ENCODE measurements around the gene CNTN1. TPM values are rescaled to one million over a fixed set of nuclear protein-coding genes. Genes with fewer than 3 reads are reported as not detected.

The CNTN1 gene
- total RNA-seq, 2 donors from 2014 or later, result 16.3 to 33.6 TPM

GRCh38 chr12:40646456-40646855 is 45.8 kb upstream of the CNTN1 start:
- Histone ChIP-seq H3K4me3 (no peak overlapping the region), H3K36me3 (no peaks in the 10 kb centered on the region), H3K27me3 (replicated peaks; ENCODE audit: insufficient read depth) (no peaks in the 10 kb centered on the region), H3K9me3 (no peaks in the 10 kb centered on the region), H3K27ac (no peak overlapping the region), H3K4me1 (replicated peaks) (no peaks in the 10 kb centered on the region)
- 2% methylated on average over 1 of the region's 1 CpG for WGBS
- TF ChIP-seq POLR2AphosphoS5 (IDR thresholded peaks at IDR 0.05) (no peak), POLR2A (IDR thresholded peaks at IDR 0.05) (no peak), CTCF (IDR thresholded peaks at IDR 0.05) (no peak)
- DNase-seq (ENCODE audit: low spot score), result no peak
- intact Hi-C loops (cut with DNase I), result no loop called here

- H3K27ac ChIP-seq, result no peak overlapping the region
- no peak overlapping the region for H3K4me3 ChIP-seq
- no peaks in the 10 kb centered on the region for H3K4me1 ChIP-seq (replicated peaks)
- H3K36me3 ChIP-seq, result no peaks in the 10 kb centered on the region
- TF ChIP-seq POLR2AphosphoS5 (IDR thresholded peaks at IDR 0.05), result no peak
- no peaks in the 10 kb centered on the region for H3K9me3 ChIP-seq
- no peak for DNase-seq (ENCODE audit: low spot score)
- intact Hi-C loops (cut with DNase I), result no loop called here
- H3K27me3 ChIP-seq (replicated peaks; ENCODE audit: insufficient read depth), result no peaks in the 10 kb centered on the region
Measured at GRCh38 chr12:40646911-40647310, 45.3 kb upstream of the CNTN1 start.

GRCh38 chr12:40647651-40648050 is 44.6 kb upstream of the CNTN1 start:
- no peaks in the 10 kb centered on the region for H3K36me3 ChIP-seq
- H3K27ac ChIP-seq, result no peak overlapping the region
- no peak overlapping the region for H3K4me3 ChIP-seq
- intact Hi-C loops (cut with DNase I), result no loop called here
- H3K4me1 ChIP-seq (replicated peaks), result no peaks in the 10 kb centered on the region
- H3K9me3 ChIP-seq, result no peaks in the 10 kb centered on the region
- 83% methylated on average over 2 of the region's 2 CpGs for WGBS
- no peaks in the 10 kb centered on the region for H3K27me3 ChIP-seq (replicated peaks; ENCODE audit: insufficient read depth)
- no peak for DNase-seq (ENCODE audit: low spot score)
- no peak for TF ChIP-seq CTCF (IDR thresholded peaks at IDR 0.05)
- TF ChIP-seq POLR2A (IDR thresholded peaks at IDR 0.05), result no peak
- no peak for TF ChIP-seq POLR2AphosphoS5 (IDR thresholded peaks at IDR 0.05)

- intact Hi-C loops (cut with DNase I), result no loop called here
- H3K27ac ChIP-seq, result no peak overlapping the region
- WGBS, result 70% methylated on average over 1 of the region's 1 CpG
Measured at GRCh38 chr12:40648519-40648918, 43.7 kb upstream of the CNTN1 start.

GRCh38 chr12:40650038-40650704 is 42.1 kb upstream of the CNTN1 start:
- H3K9me3 ChIP-seq, result no peaks in the 10 kb centered on the region
- no peak for TF ChIP-seq CTCF (IDR thresholded peaks at IDR 0.05)
- no peak for TF ChIP-seq POLR2AphosphoS5 (IDR thresholded peaks at IDR 0.05)
- TF ChIP-seq POLR2A (IDR thresholded peaks at IDR 0.05), result no peak
- H3K4me3 ChIP-seq, result no peak overlapping the region
- DNase-seq (ENCODE audit: low spot score), result no peak
- no peaks in the 10 kb centered on the region for H3K27me3 ChIP-seq (replicated peaks; ENCODE audit: insufficient read depth)
- H3K4me1 ChIP-seq (replicated peaks), result no peaks in the 10 kb centered on the region
- intact Hi-C loops (cut with DNase I), result no loop called here
- H3K36me3 ChIP-seq, result no peaks in the 10 kb centered on the region
- H3K27ac ChIP-seq, result no peak overlapping the region
- WGBS, result 85% methylated on average over 1 of the region's 1 CpG

More at GRCh38 chr12:40648519-40648918, 43.7 kb upstream of the CNTN1 start:
- DNase-seq (ENCODE audit: low spot score), result no peak
- TF ChIP-seq POLR2AphosphoS5 (IDR thresholded peaks at IDR 0.05) (no peak), POLR2A (IDR thresholded peaks at IDR 0.05) (no peak), CTCF (IDR thresholded peaks at IDR 0.05) (no peak)
- H3K4me1 ChIP-seq (replicated peaks), result no peaks in the 10 kb centered on the region
- no peak overlapping the region for H3K4me3 ChIP-seq
- H3K27me3 ChIP-seq (replicated peaks; ENCODE audit: insufficient read depth), result no peaks in the 10 kb centered on the region
- no peaks in the 10 kb centered on the region for H3K36me3 ChIP-seq
- H3K9me3 ChIP-seq, result no peaks in the 10 kb centered on the region

All from prostate gland (tissue), 2 donors.